GM19372 (cell line): ENCODE data around the gene NXF1.
"Not testable (repeated sequence)": the region's sequence is repeated elsewhere in the genome, so short reads cannot be mapped to it uniquely, and the experiment has no call there.

Experiments
- ATAC-seq: cut with Tn5 transposase; IDR thresholded peaks from one replicate; pipeline ENCODE4 v1.9.1; 2021; ENCODE audit warnings: mild to moderate bottlenecking, low read depth, moderate library complexity; ENCODE audit not compliant: unreplicated experiment

NXF1 gene

DNA sequence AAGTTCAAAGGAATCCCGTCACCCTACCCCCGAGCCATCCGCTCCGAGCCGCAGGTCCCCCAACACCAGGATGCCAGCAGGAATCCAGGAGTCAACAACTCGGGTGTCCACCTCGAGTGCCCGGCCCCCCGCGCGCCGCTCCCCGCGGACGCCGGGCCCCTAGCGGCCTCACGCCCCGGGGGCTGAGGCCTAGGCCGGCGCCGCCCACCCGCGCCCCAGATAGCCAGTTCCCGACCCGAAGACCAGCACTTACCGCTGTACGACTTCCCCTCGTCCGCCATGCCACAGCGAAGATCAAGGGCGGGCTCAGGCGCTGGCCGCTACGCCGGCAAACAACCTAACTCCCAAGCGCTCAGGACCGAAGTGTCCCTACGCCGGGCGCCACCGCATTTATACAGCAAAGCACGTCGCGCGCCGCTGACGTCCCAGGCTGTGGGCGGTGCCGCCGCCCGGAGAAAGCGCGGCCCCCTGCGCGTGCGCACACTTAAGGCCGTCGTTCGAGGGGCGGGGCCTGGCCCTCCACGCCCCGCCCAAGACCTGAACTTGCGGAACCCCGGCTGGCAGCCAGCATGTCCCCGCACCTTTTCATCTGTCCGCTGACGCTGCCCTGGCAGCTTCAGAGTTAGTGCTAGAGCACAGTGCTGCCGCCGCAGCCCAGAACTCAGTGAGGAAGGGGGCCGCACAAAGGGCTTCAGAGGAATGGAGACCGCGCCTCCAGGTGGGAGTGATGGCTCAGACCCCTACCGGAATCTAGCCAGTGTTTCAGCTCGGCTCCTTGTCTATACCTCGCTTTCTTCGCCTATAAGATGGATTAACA, at the start of gene NXF1:
Gene NXF1, minus strand, starts transcription at position 365 of the 817 bp plus-strand sequence. Its CDS starts 84 bp downstream, at position 281.
- peak; percentile 75 for ATAC-seq

DNA sequence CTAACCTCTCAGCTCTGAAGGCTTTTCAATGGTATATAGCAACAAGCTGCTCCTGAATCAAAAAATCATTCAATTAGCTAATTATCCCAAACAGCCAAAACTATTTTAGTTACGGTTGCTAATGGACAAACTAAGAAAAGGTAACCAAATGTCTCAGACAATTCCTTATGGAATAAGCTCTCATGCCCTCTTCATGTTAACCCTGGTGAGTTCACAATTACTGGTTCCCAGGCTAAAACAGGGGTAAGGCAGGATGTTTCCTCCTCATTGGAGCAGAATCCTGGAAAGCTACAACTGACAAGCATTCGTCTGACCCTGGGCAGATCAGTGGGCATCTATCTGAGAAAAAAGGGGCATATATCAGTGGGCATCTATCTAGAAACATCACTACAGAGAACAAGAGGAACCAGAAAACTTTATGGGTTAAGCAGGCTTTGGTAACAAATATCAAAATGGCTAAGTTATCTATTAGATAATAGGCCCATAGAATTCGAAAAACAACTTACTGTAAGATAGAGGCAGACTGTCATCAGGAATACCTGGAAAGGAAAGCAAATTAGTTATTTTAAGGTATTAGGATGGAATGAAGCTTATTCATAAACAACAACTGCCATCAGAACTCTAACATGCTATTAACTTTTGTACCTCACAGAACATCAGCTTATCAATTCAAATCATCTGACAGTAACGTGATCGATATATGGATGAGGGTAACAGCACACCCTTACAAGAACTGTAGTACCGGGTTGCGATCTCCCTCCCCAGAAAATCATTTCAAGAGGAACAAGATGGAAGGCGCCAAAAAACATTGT, 49.0 kb upstream of the NXF1 start:
- ATAC-seq: no peak

DNA sequence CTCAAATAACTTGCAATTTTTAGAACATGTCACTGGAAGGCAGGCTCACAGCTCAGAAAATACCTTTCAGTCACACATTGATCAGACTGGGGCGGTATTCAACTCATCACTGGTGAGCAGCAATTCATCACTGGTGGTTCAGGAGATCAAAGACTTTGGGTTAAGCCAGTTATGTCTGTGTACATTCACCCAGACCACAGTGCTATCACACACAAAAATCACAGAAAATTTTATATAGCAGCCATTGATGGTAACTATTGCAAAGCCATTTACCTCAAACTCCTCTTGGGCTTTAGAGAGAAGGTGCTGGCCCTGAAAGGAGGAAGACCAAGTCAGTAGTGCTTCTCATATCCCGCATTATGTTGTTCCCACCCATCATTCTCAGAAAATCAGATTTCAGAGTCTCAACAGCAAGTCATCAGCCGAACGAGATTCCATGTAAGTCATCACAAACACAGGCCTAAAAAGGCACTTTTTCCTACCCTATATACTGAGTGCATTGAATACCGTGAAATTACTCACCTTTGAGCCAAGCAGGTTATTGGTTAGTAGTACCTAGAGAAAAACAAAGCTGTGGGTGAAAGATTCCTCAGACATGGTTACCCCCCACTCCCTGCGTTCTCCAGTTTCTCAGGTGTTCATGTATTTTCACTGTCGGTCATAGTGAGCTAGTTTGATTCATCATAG, 48.2 kb upstream of the NXF1 start:
- ATAC-seq: no peak

DNA sequence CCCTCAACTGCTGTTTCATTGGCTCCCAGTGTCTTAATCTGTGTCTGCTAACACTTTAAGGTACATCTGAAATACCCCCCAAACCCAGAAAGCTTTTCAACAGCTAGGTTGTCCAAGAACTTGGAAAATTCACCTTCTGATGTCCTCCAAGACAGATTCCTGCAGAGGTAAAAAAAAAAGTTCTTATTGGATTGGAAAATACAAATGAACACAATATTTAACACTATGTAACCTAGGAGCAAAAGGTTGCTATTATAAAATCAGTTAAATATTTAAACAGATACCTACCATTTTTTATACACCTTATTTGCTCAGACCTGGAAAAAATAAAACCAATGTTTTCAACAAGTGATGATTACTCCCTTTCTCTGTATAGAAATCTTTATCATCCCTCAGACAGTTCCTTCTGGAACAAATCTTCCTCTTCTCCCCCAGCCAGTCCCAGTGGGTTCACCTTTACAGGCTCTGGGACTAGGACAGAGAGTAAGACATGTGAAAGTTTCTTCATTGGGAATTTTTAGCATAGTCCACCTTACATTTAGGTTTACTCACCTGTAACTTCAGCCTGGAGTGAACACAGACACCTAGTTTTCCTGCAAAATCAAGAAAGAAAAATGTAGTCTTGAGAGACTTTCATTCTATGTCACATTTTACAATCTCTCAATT, 47.4 kb upstream of the NXF1 start:
- no peak for ATAC-seq

DNA sequence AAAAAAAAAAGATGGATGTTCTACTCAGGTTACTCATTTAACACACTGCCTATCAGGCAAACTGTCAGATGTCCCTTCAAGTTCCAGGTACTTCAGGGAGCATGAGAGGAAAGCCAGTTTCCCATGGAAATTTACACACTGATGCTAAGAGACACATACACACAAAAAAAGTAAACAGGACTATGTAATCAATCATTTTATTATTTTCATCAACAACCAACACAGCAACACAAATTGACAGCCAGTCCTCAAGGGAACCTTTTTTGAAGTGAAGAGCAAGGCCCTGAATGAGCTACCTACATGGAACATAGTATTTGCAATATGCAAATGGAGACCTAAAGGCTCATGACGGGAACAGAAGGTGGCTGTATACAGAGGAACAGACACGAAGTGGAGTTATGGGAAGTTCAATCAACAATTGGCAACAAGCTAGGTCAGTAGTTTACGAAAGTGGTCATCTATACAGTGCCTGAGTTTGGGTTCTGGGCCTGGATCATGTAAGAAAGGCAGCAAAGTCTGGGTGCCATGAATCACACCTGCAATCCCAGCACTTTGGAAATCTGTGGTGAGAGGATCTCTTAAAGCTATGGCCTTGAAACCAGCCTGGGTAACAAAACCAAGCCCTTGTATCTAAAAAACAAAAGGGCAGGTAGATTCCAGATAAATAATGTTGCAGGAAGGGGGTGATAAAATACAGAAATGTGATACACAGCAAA, 46.7 kb upstream of the NXF1 start:
- ATAC-seq: no peak

DNA sequence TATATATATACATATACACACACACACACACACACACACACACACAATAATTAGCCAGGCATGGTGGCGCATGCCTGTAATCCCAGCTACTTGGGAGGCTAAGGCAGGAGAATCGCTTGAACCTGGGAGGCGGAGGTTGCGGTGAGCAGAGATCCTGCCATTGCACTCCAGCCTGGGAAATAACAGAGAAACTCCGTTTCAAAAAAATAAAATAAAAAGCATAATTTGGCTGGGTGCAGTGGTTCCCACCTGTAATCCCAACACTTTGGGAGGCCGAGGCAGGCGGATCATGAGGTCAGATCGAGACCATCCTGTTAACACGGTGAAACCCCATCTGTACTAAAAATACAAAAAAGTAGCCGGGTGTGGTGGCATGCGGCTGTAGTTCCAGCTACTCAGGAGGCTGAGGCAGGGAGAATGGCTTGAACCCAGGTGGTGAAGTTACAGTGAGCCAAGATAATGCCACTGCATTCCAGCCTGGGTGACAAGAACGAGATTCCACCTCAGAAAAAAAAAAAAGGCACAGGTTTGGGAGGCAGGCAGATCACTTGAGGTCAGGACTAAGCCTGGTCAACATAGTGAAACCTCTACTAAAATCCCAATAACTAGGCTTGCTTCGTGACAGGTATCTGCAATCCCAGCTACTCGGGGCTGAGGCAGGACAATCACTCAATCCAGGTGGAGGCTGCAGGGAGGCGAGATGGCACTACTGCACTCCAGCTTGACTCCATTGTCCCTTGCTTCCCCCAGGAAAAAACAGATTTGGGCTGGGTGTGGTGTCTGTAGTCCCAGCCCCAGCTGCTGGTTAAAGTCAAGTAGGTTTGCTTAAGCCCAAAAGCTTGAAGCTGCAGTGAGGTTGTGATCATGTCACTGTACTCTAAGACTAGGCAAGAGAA, 45.9 kb upstream of the NXF1 start:
- no peak for ATAC-seq

DNA sequence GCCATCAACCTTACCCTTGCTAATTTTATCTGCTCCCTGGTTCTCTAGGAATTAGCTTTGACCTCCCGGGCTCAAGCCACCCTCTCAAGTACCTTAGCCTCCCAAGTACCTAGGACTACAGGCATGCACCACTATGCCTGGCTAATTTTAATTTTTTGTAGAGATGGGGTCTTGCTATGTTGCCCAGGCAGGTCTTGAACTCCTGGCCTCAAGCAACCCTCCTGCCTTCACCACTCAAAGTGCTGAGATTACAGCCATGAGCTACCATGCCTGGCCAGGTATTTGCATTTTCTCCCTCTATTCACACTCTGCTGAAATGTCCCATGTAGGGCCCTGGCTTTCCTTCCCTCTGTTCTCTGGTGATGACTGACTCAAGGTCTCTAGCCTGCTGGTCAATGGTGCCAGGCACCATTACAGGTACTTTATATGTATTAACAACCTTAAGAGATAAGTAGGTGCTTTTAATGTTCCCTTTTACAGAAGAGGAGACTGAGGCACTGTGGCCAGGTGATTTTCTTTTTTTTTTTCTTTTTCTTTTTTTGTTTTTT, 42.6 kb upstream of the NXF1 start:
- no peak for ATAC-seq

DNA sequence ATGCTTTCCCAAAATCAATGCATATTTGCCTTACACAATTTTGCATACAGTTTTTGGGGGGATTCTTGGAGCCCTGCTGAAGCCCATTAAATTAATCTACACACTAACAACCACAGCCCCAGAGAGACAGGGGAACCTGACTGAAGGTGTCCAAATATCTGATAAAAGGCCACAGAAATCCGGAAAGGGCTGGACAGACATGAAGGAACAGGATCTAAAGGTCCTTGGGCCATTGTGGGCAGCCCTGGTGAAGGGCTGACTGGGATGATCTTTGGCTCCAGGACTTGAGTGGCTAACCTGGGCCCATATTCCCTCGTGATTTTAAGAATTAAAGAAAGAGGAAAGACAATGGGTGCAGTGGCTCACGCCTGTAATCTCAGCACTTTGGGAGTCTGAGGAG, 40.9 kb upstream of the NXF1 start:
- ATAC-seq: no peak

DNA sequence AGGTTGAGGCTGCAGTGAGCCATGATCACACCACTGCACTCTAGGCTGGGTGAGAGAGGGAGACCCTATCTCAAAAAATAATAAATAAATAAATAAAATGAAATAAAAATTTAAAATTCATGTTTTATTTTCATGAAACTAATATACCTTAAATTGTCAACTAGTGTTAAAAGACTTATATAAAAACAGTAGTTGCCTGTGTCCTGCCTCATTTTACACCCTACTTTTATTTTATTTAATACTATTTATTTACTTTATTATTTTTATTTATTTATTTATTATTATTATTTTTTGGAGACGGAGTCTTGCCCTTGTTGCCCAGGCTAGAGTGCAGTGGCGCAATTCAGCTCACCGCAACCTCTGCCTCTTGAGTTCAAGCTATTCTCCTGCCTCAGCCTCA, 38.9 kb upstream of the NXF1 start:
- ATAC-seq: no peak

DNA sequence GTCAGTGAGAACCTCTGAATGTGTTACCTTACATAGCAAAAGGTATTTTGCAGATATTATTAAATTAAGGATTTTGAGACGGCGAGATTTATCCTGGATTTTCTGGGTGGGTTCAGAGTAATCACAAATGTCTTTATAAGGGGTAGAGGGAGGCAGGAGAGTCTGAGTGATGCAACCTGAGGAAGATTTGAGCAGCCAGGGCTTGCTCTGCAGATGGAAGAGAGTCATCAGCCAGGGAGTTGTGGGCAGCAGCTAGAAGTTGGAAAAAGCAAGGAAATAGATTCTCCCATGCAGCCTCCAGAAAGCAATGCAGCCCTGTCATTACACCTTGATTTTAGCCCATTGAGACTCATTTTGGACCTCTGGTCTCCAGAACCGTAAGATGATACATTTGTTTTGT, 38.2 kb upstream of the NXF1 start:
- ATAC-seq: no peak

DNA sequence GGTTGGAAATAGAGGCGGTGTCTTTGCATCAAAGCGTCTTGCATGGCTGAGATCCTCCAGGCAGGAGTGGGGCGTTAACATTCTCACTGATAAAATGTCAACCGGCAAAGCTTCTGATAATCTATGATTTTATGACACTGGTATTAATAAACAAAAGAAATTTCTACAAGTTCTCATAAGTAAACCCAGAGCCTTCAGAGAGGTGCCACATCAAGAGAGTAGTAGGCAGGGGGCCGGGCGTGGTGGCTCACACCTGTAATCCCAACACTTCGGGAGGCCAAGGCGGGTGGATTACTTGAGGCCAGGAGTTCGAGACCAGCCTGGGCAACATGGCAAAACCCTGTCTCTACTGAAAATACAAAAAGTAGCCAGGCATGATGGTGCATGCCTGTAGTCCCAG, 37.7 kb upstream of the NXF1 start:
- not testable (repeated sequence) for ATAC-seq

DNA sequence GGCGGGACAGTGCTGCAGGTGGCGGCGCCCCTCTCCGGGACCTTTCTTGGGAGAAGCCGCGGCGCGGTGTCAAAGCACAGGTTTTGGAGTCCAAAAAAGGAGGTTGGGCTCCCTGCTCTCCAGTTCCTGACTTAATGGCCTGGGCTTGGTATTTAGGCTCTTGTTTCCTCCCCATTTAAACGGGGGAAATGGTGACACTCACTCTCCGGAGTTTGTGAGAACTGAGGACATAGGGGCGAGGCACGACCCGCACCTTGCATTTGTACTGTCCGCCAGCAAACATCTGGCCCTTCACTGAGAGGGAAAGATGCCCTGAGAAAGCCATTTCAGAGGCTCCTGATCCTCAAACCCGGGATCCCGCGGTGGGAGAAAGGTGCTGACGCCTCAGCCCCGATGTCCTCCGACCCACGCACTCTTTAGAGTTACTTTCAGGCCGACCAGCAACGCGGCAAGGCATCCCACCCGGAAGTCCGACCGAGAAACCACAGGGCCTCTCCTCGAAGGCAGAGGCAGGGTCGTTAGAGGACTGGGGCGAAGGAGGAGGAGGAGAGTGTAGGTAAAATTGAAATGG, 37.0 kb upstream of the NXF1 start:
- no peak for ATAC-seq

DNA sequence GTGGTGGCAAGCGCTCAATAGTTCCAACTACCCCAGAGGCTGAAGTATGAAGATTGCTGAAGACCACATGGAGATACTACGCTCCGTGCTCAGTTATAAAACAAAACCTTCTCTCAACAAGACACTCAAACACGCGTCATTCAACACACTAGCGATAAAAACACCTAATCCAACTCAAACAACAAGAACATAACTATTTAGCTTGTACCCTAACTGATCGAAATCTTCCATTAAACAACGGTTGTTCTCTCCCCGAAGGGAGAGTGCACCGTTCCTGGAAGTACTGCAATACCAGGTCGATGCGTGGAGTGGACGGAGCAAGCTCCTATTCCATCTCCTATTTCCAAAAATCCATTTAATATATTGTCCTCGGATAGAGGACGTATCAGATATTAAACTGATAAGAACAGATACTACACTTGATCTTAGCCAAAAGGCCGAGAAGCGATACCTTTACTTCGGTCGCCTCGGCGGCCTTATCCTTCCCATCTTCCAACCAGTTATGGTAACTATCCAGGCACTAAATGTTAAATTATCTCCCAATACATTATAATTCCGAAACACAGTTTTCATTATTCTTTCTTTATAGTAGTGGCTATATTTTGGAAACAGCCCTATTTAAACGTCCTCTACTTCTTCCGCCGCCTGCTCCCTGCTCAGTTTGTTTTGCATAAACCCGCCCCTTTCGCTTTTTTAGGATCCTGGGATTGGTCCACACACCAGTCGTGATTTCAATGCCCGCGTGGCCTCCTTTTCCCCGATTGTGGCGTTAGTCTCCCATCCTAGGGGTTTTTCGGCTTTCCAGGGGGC, 36.3 kb upstream of the NXF1 start:
- peak; percentile 51 for ATAC-seq

DNA sequence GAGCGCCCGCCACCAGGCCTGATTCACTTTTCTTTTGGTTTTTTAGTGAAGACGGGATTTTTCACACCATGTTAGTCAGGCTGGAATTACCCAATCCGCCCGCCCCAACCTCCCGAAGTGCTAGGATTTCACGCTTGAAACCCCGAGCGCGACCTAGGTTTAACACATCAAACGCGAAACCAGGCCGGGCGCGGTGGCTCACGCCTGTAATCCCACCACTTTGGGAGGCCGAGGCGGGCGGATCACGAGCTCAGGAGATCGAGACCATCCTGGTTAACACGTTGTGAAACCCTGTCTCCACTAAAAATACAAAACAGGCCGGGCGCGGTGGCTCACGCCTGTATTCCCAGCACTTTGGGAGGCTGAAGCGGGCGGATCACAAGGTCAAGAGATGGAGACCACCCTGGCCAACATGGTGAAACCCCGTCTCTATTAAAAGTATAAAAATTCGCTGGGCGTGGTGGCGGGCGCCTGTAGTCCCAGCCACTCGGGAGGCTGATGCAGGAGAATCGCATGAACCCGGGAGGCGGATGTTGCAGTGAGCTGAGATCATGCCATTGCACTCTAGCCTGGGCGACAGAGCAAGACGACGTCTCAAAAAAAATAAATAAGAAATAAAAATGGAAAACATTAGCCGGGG, 35.6 kb upstream of the NXF1 start:
- ATAC-seq: peak; percentile 5

DNA sequence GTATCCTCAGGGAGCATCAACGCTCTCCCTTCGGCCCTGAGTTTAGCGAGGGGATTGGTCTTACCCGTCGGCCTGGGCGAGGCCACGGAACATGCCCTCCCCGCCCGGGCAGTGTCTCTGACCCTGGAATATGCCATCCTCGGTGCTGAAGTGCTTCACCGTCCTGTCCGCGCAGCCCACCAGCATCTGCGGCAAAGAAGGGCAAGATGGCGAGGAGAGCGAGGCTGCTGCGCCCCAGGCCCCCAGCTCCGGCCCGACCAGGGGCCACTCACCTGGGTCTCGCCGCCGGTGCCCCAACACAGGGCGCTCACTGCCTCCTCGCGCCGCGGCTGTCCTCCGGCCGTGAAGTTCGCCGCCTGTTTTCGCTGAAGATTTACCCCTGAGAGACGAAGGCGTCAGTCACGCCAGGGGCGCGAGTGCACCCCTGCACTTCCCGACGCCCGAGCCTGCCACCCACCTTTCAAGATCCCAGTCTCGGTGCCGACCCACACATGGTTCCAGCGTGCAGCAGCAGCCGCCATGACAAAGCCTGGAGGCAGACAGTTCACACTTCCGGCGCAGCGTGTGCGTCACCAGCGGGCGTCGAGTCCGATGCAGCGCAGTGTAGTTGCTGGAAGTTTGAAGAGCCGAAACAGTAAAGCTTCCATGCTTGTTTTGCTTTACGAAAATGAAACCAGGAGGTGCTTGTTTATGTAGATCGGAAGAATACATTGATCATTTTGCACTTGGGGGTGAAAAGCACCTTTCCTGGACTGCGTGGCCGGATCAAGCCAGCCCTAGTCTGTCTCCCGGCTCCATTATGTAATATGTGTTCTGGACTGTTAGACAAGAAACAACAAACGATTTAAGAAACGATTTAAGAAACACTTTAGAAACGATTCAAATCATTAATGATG, 34.1 kb upstream of the NXF1 start, which contains the start of gene WDR74:
Gene WDR74, minus strand, starts transcription at position 541 of the 896 bp plus-strand sequence. Its CDS starts 20 bp downstream, at position 521.
- ATAC-seq: peak; percentile 45

DNA sequence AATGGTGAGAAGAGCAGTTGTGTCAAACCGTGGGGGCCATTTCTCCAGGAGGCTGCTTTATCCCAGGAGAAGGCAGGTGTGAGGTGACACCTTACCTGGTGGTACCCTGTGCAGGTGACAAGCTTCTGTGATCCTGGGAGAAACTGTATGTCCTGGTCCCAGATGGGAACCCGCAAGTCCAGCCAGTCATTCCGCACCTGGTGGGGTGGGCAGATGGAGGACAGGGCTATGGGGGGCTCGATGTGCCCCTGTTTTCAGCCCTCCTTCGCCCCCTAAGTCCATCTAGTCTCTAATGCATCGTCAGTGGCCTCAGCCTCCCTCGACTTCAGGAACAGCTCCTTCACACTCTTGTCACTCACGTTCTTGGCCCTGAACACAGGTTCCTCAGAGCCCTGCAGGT, 30.1 kb upstream of the NXF1 start:
- ATAC-seq: no peak
